Fibroblast of skin of left biceps (primary cell): ENCODE results near the gene EXD2.
"Not testable (repeated sequence)": the region's sequence is repeated elsewhere in the genome, so short reads cannot be mapped to it uniquely, and the experiment has no call there.

Experiments
- DNase-seq, 2 experiments: peaks; one replicate each; pipeline ENCODE4 v3.0.0-alpha.2; 2013; ENCODE audit warnings: low read depth in 2 of 2

EXD2 gene

GRCh38 chr14:69191340-69192111 is at the start of gene EXD2:
Gene EXD2 (plus strand): TSS chr14:69191498. CDS start chr14:69209471, 17,973 bp downstream.
- DNase-seq, result peak; percentile 46 to 49

- no peak for DNase-seq
Measured at GRCh38 chr14:69141550-69141949, 49.7 kb upstream of the EXD2 start.

- no peak for DNase-seq
Measured at GRCh38 chr14:69142101-69142500, 49.2 kb upstream of the EXD2 start.

GRCh38 chr14:69149461-69150244 is 41.6 kb upstream of the EXD2 start:
- no peak for DNase-seq

GRCh38 chr14:69151458-69152180 is 39.7 kb upstream of the EXD2 start:
- peak in 1 of 2 experiments; percentile 17 for DNase-seq

GRCh38 chr14:69152181-69152901 is 39.0 kb upstream of the EXD2 start:
- DNase-seq, result no peak

- no peak for DNase-seq
Measured at GRCh38 chr14:69152902-69153151, 38.5 kb upstream of the EXD2 start, which contains the start of gene DCAF5. Gene DCAF5 (minus strand): TSS chr14:69153119. CDS start chr14:69152978, 141 bp downstream.

GRCh38 chr14:69153152-69153872 is 38.0 kb upstream of the EXD2 start:
- DNase-seq, result peak; percentile 80

GRCh38 chr14:69153873-69154270 is 37.4 kb upstream of the EXD2 start:
- DNase-seq, result no peak

GRCh38 chr14:69154779-69155178 is 36.5 kb upstream of the EXD2 start:
- DNase-seq, result no peak

GRCh38 chr14:69156224-69156623 is 35.1 kb upstream of the EXD2 start:
- no peak for DNase-seq

GRCh38 chr14:69161590-69161989 is 29.7 kb upstream of the EXD2 start:
- DNase-seq, result no peak

GRCh38 chr14:69165787-69166186 is 25.5 kb upstream of the EXD2 start:
- DNase-seq, result not testable (repeated sequence)

GRCh38 chr14:69170839-69171238 is 20.5 kb upstream of the EXD2 start:
- no peak for DNase-seq

GRCh38 chr14:69171569-69171968 is 19.7 kb upstream of the EXD2 start:
- DNase-seq, result no peak

GRCh38 chr14:69175130-69175529 is 16.2 kb upstream of the EXD2 start:
- DNase-seq, result no peak

- no peak for DNase-seq
Measured at GRCh38 chr14:69181491-69181890, 9.8 kb upstream of the EXD2 start.

- not testable (repeated sequence) for DNase-seq
Measured at GRCh38 chr14:69182580-69182979, 8.7 kb upstream of the EXD2 start.

- DNase-seq, result no peak
Measured at GRCh38 chr14:69183735-69184134, 7.6 kb upstream of the EXD2 start.

GRCh38 chr14:69190191-69190590 is 1.1 kb upstream of the EXD2 start:
- no peak for DNase-seq

GRCh38 chr14:69193721-69194120 is 2.4 kb downstream of the EXD2 start:
- DNase-seq, result no peak
